Stimulated activated CD4-positive, alpha-beta T cell treated with anti-CD3 and anti-CD28 coated beads, TNF-alpha, amount 100 ng/mL, for 4 hours (primary cell): ENCODE results near the gene SETD7.

Experiments
- DNase-seq, 3 experiments: peaks; one replicate each; pipeline ENCODE4 v3.0.0-alpha.2; 2020; ENCODE audit warnings: low read depth in 3 of 3

Gene SETD7

DNA sequence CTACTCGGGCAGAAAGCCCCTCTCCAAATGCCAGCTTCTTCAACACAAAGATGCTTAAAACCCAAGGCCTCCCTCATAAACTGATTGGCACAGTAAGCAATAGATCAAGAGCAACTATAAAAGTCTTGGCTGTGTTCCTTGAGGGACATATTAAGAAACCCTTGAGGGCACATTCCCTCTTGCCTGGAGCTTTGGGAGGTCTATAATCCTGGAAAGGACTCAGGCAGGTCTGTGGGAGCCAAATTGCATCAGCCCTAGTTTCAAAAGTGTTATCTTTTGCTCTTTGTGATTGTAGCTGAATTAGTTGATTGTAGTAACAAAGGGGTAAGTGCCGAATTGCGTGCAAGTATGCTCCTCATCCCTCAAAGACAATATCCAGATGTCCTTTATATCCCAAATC, 18.6 kb upstream of the SETD7 start:
- no peak for DNase-seq

DNA sequence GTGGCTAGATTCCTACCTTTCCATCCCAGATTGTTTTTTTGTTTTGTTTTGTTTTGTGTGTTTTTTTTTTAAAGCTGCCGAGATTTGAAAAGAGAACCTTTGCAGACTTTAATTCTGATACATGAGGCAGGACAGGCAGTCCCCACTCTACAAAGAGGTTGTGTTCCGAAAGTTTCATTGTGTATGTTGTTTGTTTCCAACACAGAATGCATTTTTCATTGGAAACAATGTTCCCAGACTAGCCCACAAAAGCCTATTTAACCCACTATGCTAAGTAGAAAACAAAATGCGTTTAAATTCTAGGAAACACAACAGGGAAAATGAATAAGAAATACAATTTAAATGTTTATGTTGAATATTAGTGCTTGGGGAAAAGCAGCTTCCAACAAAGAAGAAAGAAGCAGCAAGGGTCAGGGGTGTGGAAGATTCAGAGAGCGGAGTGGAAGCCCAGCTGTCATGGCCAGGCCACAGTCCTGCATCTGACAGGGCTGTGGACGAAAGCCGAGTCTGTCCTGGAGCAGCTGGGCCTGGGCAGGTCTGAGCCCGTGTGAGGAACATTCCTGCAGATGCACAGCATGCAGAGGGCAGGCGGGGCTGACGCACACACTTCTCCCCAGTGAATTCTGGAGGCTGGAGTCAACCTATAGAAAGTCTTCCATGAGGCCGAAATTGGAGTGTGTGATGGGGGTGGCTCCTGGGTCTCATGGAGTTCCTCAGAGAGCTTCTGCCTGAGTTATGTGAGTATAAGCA, 12.4 kb upstream of the SETD7 start:
- no peak for DNase-seq

DNA sequence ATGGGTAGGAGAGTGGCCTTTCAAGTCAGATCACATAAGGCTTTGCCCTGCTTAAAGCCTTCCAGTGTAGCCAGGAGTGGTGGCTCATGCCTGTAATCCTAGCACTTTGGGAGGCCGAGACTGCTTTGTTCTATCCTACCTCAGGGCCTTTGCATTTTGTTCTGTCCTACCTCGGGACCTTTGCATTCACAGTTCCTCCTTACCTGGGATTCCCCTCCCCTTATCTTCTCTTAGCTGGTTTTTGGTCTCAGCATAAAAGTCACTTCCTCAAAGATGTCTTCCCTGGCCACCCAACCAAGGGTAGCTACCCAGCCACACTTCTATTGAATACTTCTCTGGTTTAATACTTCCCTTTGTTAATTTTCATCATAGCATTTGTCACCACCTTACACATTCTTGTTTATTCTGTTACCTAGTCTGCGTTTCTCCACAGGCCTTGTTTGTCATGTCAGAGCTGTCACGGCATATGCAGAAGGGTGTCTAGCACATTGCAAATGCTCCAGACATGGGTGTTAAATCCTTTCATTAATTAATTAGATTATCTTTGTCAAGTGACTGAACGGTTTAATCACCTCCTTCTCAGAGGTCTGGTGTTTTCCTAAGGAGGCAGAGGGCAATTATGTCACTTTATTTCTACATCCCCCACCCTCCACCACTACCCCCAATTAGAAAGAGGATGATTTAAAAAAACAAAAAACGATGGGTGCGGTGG, 11.3 kb upstream of the SETD7 start:
- DNase-seq, result no peak

DNA sequence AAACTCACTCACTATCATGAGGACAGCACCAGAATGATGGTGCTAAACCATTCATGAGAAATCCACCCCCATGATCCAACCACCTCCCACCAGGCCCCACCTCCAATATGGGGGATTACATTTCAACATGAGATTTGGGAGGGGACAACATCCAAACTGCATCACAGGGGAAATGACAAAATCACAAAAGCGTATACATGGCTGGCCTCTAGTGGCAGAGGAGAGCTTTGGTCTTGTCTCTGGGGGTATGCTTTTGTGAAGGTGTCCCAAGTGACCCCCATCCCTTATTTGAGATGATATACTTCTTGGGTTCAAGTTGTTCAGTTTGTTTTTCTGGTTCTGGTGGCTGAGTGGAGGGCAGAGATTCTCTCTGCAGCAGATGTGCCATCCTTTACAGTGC, 8.5 kb upstream of the SETD7 start:
- DNase-seq, result no peak

DNA sequence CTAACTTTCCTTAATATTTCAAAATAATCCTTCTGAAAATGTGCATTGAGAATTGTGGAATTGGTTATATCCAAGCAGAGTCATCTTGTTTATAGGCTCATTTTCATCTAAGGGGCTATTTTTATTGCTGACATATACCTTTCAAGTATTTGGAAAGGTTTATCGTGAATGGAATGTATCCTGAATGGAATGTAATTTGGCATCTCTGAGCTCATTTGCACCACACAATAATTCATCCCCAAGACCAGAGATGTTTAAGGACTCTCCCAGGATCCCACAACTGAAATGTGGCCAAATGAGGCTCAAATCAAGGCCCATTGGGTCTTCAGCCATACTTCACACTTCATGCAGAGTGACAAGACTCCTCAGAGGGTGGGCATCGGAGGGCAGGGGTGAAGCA, 7.5 kb upstream of the SETD7 start:
- no peak for DNase-seq

DNA sequence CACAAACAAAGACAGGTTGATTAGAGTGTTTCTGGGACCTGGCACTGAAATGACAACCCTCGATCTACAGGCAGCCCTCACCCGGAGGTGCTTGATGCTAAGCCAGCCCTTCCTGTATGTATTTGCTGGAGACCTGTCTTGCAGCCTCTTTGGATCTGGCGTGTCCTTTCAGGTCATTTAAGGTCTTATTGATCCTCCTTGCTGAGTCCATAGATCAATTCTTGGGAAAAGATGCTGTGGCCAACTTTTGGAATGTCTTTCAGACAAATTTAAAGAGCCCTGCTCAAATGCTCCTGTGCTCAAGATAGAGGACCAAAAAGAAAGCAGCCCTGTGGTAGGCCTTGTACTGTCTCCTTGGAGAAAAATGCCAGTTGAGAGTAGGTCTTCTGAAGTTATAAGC, 6.8 kb upstream of the SETD7 start:
- no peak for DNase-seq

DNA sequence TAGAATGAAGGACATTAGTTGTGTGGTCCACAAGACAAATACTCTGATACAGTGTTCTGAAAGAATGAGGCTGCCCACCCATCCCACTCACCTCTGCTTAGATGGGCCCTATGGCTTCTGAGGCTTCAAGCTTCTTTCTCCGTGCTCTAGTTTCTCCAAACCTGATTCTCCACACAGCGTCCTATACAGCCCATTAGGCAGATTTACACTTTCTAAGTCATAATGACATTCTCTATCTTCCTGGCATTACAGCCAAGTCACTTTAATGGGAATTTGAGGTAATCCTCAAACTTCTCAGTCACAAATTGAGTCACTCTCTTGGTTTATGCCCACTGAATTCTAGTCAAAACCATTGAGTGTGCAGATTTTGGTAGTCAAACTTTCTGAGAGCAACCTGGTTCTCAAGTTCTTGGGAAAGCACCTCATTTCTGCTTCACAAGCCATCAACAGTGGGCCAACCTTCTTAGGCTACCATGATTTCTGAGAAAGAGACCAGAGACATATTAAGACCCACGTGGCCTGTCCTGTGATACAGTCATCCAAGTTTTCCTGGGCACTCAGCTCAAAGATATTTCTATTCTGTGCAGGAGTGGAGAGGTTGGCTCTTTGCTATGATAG, 6.2 kb upstream of the SETD7 start:
- DNase-seq, result no peak

DNA sequence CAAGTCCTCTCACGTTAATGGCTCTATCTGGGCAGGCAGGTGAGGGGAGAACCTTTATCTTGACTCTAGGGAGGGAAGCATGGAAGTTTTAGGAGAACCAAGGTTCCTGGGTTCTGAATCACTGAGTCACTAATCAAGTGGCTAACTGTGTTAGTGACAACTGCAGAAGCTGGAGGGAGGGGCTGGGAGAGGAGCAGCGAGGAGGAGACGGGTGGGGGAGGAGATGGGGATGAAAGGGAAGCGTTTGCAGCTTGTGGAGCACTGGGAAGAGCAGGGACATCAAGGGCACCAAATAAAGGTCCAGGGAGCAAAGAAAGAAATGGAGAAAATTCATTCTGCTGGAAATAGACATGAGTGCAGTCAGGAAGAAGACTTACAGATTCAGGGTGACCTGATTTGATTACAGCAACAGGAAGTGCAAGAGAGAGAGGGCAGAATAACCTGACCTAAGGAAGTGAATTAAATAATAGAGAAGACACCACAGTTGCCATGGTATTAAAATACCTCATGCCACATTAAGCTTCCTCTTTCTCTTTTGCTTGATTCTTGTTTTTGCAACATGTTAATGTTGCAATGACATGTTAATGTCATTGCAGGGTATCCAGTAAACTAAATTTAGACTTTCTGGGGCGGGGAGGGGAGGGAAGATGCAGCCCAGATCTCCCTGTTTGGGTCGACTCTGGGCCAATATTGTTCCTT, 4.5 kb upstream of the SETD7 start:
- DNase-seq, result no peak

DNA sequence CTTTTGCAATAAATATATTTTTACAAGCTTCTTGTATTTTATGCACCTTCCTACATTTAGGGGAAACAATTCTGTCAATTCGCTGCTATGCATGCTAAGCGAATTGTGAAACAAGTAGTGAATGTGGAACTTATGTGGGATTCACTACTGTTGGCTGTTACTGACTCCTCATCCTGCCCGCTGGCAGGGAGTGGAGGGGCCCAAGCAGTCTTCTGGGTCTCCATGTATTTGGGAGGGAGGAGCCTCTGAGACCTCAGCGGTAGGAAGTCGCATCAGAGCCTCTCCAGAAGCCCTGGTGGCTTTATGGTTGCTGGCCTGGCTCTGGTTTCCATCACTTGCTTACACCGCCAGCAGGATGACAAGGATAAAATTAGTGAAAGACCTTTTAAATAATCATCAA, 3.7 kb upstream of the SETD7 start:
- DNase-seq, result no peak

DNA sequence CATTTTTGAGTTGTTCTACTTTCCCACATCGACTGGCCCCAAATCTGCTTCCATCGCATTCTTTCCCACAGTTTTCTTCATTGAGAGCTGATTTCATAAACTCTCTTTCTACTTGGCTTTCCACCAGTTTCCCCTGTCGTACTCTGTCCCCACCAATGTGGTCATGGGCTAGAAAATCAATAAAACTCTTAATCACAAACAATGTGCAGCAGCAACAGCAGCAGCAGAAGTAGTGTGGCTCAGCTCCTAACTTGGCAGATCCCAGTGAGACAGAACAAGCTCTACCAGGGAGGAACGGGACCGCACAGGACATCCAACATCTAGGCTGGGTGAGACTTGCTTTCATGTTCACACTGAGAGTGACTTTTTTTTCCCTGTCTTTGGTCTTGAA, 3.1 kb upstream of the SETD7 start:
- DNase-seq, result no peak

DNA sequence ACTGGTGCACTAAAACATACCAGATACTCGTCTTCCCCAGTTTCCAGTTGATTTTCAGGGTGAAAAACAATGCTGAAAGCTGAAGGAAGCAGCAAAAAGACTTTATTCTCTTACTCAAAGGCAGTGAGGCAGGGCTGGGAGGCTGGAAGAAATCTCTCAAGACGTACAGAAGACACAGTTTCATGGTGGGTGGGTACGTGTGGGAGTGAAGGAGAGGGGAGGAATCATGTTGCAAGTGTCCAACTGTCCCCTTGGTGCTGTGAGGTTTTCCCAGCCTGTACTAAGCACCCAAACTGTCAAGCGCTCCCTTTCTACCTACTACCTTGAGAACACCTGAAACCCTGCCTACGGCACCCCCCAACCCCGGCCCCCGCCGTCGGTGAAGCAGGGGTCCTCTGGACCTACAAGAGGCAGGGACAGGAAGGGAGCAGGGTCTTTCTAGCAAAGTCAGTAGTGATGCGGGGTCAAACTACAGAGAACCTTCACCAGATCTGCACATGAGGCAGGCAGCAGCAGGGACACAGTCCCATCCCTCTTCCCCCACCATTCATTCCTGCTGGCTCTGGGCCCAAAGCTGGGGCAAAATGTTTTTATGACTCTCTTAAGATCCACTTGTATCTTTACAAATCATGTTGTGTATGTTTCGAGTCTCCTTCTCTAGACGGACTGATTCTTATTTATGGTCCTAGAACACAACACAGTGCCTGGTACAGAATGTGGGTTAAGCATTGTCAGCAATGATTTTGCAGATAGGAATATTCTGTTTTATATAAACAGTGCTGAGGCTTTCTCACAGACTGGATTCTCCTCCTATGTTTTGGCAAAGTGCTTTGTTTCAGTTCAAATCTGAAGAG, 2.4 kb upstream of the SETD7 start:
- no peak for DNase-seq

DNA sequence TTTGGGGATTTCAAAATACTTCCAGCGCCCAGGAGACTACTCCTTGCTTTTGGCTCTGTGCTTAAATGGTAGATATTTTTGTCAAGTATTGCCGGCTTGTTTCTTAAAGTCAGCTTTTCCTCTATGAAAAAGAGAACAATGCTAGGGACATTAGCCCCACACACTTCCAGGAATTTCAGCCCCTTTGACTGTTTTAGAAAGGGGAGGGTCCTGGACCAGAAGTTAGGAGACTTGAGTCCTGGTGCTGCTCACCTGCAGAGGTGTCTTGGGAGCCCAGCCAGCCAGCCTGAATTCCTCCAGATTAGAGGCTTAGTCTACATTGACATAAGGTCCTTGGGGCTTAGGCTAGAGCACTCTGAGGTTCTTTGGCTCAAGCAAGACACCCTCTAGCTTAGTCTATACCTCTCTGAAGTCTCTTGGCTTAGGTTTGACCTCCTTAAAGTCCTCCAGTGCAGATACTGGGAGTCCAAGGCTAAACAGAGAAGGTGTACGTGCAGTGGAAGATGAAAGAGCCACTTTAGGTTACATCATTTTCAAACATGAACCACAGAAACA, 1.6 kb upstream of the SETD7 start:
- DNase-seq, result no peak

DNA sequence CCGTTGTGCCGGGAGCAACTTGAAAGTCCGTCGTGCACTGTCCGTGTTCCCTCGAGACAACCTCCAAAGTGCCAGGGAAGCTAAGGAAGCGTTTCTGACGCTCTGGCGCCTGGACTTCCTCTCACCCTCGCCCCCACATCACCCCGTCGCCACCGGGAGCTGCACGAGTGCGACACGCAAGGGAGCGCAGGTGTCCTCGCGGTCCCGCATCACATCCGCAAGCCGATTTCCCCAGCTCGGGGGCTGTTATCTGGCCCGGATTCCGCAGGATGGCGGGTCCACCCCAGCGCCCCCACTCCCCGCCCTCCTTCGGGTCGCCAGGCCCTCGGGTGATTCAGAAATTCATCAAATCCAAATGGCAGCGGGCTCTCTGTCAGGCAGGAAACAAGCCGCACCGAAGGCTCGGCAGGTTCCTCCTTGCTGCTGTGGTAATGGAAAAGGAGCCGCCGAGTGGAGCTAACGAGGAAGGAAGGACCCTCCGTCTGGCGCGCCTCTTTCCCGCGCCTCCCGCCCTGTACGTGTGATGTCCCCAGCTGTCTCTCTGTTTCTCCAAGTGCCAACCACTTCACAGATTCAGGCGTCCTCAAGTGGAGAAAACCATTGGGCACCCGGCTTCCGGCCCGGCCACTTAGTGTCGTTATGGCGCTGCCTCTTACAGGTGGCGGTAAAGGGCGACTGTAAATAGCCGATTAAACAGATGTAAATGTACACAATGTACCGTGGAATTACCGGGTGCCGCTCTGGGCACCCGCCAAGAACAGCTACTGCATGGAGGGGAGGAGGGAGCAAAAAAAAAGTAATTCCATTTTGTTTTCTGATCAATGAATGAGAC, 921 bp upstream of the SETD7 start:
- DNase-seq, result peak; percentile 26 to 37 (median 36)

DNA sequence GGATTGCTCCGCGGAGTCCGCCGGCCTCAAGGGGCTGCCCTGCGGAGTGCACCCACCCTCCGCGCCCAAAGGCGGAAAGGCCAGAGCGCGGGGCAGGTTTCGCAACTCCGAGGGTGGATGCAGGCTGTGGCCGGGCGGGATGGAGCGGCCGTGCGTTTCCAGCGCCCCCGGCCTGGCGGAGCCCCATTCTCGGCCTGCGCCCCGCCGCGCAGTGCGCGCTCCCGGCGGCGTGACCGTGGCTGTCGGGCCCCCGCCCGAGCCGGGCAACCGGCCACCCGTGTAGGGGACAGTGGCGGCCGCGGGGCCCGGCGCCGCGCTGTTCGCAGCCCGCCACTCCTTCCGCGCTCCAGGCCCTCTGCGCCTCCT, 331 bp downstream of the SETD7 start:
- DNase-seq, result peak in 1 of 3 experiments; percentile 44

DNA sequence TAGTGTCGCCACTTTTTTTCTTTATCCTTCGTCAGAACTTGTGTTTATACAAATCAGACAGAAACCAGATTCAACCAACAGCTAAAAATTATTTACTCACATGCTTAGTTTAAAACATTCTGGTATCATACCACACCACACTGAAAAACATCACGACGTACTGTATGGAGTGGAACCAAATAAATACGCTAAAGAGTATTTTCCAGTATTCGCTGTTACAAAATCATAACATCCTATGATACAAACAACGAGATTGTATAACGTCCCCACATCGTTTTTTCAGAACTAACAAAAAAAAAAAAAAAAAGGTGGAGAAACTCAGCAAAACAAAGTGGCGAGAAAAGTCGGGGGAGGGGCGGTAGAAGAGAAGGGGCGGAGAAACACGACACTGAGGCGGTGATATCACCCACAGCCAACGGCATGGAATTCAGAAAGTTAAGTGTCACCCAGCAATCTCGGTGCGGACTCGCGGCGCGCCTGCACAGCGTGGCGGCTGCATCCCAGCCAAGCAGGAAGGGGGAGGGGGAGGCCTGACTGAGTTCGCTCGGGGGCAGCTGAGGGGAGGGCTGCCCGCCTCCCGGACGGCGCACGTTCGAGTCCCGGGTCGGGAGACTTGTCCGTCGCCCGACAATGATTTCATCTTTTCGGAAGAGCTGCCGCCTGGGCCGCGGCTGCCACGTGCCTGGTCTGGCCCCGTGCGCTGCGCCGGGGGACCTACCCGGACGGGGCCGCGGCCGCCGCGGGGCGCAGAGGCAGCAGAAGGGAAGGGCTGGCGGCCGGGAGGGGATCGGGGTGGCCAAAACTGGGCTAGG, 920 bp downstream of the SETD7 start:
- peak; percentile 54 to 78 (median 73) for DNase-seq

DNA sequence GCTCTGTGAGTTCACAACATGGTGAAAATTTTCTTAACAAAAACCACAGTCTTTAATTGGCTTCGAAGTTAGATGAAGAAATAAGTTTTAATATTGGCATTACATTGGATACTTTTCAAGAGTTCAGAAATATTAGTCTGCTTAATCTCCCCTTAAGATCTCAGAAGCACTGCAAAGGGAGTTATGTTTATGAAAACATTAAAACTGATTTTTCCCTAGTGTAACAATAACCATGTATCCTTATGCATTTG, 1.5 kb downstream of the SETD7 start:
- no peak for DNase-seq

DNA sequence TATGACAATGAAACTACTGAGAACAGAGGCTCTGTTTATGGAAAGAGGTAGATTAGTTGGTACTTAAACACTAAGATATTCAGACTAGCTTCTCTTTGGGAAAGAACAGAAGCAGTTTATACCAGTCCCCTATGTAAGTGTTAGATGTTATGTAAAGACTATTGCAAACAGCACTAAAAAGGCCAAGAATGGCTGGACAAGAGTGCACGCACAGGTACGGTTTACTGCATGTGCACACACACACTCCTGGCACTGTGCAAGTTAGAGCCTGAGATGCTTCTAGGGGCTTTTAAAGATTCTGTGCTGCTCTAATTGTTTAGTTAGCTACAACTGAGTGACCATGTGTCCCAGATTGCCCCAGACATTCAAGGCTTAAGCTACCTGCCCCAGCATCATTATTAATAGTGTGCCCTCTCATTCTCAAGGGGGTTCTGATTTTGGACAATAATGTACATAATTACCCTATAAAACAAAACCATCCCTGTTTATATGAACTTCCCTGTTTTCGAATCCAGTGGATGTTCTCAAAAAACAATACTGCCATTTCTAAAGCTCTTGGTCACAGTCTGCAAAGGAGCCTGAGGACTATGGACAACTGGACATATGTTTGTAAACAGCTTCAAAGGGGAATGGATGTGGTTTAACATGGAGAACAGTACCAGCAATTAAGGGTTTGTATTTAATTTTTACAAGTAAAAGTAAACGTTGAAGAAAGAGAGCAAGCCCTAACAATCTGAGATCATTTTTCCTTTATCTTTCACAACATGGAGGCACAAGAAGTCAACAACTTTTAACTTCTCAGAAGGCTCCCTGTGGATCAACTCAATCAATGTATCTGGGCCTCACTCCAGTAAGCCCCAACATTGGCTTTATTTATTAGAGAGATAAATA, 2.0 kb downstream of the SETD7 start:
- DNase-seq, result no peak

DNA sequence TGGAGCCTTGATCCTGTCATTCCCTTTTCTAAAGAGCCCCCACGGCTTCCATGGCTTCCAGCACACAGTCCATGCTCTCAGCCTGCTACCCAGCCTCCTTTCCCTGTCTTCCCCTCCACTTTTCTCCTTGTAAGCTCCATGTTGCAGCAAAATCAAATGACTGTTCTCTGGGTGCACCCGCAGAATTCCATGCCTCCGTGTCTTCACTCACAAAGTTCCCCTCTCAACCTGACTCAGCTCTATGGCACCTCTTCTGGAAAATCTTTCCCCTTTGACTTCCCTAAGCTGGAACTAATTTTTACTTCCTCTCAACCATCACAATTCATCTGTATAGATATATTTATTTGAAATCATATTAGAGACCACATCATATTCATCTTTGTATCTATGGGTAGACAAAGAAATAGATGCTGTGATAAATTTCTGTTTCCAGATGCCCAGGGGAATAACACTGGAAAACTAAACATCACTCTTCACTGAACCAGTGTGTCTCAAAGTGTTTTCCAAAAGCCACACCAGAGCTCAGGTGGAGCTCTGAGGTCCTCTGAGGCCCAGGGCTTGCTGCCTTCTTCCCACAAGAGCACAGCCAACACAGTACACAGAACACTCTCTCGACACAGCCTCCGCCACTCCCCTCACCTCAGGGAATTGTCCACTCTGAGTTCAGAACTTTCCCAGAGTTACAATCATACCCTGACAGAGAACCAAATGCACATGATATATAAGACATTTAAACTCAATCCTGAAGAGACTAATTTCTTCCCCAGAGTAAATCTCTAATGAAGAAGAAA, 3.3 kb downstream of the SETD7 start:
- no peak for DNase-seq
